ENCODE data around the gene PATZ1. TPM values are rescaled to one million over a fixed set of nuclear protein-coding genes. Genes with fewer than 3 reads are reported as not detected.

The PATZ1 gene
- total and polyA plus RNA-seq, 9 of the 15 experiments (the other 6 are each of a cell fraction or from before 2014, with no cell fraction given), result 0.63 to 7.8 (median 4.2) TPM

- TF ChIP-seq GTF2E2 (tag; IDR thresholded peaks at IDR 0.05) (no peak), RFX1 (IDR thresholded peaks at IDR 0.05) (no peak), ZNF324 (CRISPR knock-in tag; IDR thresholded peaks at IDR 0.05) (no peak), SMARCB1 (IDR thresholded peaks at IDR 0.05; ENCODE audit: insufficient read length, low read depth) (no peak), TEAD4 (IDR thresholded peaks at IDR 0.05; ENCODE audit: low read length) (no peak), TEAD4 (CRISPR knock-in tag; IDR thresholded peaks at IDR 0.05; ENCODE audit: borderline replicate concordance) (no peak), ELF1 (tag; IDR thresholded peaks at IDR 0.05) (no peak), RBM14 (IDR thresholded peaks at IDR 0.05; ENCODE audit: borderline replicate concordance, insufficient read depth, low read depth, low read length) (no peak), ILF3 (IDR thresholded peaks at IDR 0.05; ENCODE audit: borderline replicate concordance) (no peak), ZSCAN29 (IDR thresholded peaks at IDR 0.05) (no peak), TAF9B (IDR thresholded peaks at IDR 0.05; ENCODE audit: partially characterized antibody) (no peak), SRSF9 (IDR thresholded peaks at IDR 0.05; ENCODE audit: borderline replicate concordance, low read depth, low read length) (no peak), HIVEP1 (CRISPR knock-in tag; IDR thresholded peaks at IDR 0.05) (no peak), PHF21A (IDR thresholded peaks at IDR 0.05; ENCODE audit: borderline replicate concordance, low read depth) (no peak), MCM5 (IDR thresholded peaks at IDR 0.05; ENCODE audit: low read depth) (no peak), GABPB1 (CRISPR knock-in tag; IDR thresholded peaks at IDR 0.05) (no peak; the same call in 1 of the 2 replicates), CHD1 (IDR thresholded peaks at IDR 0.05; ENCODE audit: low read length) (no peak), CBX2 (IDR thresholded peaks at IDR 0.05; ENCODE audit: insufficient read depth, low read length, poor library complexity, severe bottlenecking) (no peak), GATAD2B (IDR thresholded peaks at IDR 0.05; ENCODE audit: borderline replicate concordance) (no peak), ZNF12 (CRISPR knock-in tag; IDR thresholded peaks at IDR 0.05) (no peak), XRCC5 (IDR thresholded peaks at IDR 0.05; ENCODE audit: low read depth, low read length) (no peak), ESRRB (CRISPR knock-in tag; IDR thresholded peaks at IDR 0.05; ENCODE audit: borderline replicate concordance) (no peak), TGIF2 (CRISPR knock-in tag; IDR thresholded peaks at IDR 0.05) (no peak), SNRNP70 (optimal IDR thresholded peaks at IDR 0.05; ENCODE audit: low read depth, low read length) (no peak), SIRT6 (IDR thresholded peaks at IDR 0.05; ENCODE audit: low read depth, low read length) (no peak)
- TF ChIP-seq, protein P1, sequence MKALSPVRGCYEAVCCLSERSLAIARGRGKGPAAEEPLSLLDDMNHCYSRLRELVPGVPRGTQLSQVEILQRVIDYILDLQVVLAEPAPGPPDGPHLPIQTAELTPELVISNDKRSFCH (CRISPR knock-in tag; IDR thresholded peaks at IDR 0.05), result no peak
- TF ChIP-seq, protein P1 (tag; IDR thresholded peaks at IDR 0.05), result no peak
- TF ChIP-seq, protein P2, sequence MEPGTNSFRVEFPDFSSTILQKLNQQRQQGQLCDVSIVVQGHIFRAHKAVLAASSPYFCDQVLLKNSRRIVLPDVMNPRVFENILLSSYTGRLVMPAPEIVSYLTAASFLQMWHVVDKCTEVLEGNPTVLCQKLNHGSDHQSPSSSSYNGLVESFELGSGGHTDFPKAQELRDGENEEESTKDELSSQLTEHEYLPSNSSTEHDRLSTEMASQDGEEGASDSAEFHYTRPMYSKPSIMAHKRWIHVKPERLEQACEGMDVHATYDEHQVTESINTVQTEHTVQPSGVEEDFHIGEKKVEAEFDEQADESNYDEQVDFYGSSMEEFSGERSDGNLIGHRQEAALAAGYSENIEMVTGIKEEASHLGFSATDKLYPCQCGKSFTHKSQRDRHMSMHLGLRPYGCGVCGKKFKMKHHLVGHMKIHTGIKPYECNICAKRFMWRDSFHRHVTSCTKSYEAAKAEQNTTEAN (CRISPR knock-in tag; IDR thresholded peaks at IDR 0.05), result no peak
- TF ChIP-seq, protein P3, sequence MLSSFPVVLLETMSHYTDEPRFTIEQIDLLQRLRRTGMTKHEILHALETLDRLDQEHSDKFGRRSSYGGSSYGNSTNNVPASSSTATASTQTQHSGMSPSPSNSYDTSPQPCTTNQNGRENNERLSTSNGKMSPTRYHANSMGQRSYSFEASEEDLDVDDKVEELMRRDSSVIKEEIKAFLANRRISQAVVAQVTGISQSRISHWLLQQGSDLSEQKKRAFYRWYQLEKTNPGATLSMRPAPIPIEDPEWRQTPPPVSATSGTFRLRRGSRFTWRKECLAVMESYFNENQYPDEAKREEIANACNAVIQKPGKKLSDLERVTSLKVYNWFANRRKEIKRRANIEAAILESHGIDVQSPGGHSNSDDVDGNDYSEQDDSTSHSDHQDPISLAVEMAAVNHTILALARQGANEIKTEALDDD (IDR thresholded peaks at IDR 0.05), result no peak
Observed at GRCh38 chr22:31345331-31346254, 553 bp downstream of the PATZ1 start (continued).

Data from K562 (cell line).